Endothelial cell of umbilical vein (primary cell): ENCODE data around the gene MACROD2. TPM values are rescaled to one million over a fixed set of nuclear protein-coding genes. Genes with fewer than 3 reads are reported as not detected.

Experiments used
- BruUV-seq: library from RNA; stranded (reverse); fragments of 400-500 nt; replicated peaks from 2 replicates; lab custom pipeline; 2021; lab: Mats Ljungman, UMichigan
- CTCF ChIA-PET: fragments of 300-600, 350-600 bp; sonication (Branson Sonifier 250); formaldehyde crosslinking; loops from one replicate; lab custom pipeline; 2021; ENCODE audit warnings: antibody characterized with exemption, inconsistent platforms; lab: Charles Lee
- POLR2A ChIA-PET: fragments of 300-600, 350-600 bp; sonication (Branson Sonifier 250); formaldehyde crosslinking; loops from one replicate; lab custom pipeline; 2021; ENCODE audit warnings: antibody characterized with exemption, inconsistent platforms; lab: Charles Lee
- DNase-seq: peaks from one replicate; pipeline ENCODE4 v3.0.0-alpha.2; 2011; ENCODE audit warnings: low read depth, low spot score
- FAIRE-seq: peaks from 2 replicates; lab custom pipeline; 2011; peaks lifted over from hg19 to GRCh38; lab: Jason Lieb, UNC
- H2AFZ ChIP-seq: 2 replicates; pipeline ENCODE4 v1.6.0; 2012; ENCODE audit warnings: low read depth, low read length, control low read depth, inconsistent platforms
- H3K27ac ChIP-seq: 2 replicates; pipeline ENCODE4 v1.5.1; 2011; ENCODE audit warnings: low read depth, mild to moderate bottlenecking, control low read depth, low read length, moderate library complexity; ENCODE audit not compliant: insufficient read depth
- H3K27me3 ChIP-seq, 2 experiments: 2 replicates each; pipeline versions ENCODE4 v1.6.0 to v1.6.1; 2011; ENCODE audit warnings: low read length in 2 of 2, mixed read lengths in 1 of 2; ENCODE audit not compliant: control insufficient read depth in 2 of 2, insufficient read depth in 2 of 2
- H3K36me3 ChIP-seq, 2 experiments: 2 replicates in 1 of 2; 3 replicates in 1 of 2; pipeline ENCODE4 v1.5.1; 2011; ENCODE audit warnings: low read length in 2 of 2, mild to moderate bottlenecking in 1 of 2, moderate library complexity in 1 of 2; ENCODE audit not compliant: control insufficient read depth in 2 of 2, insufficient read depth in 2 of 2; ENCODE audit errors: extremely low read depth in 1 of 2
- H3K4me1 ChIP-seq: 3 replicates; pipeline ENCODE4 v1.5.1; 2011; ENCODE audit warnings: mild to moderate bottlenecking, low read length; ENCODE audit not compliant: control insufficient read depth, insufficient read depth; ENCODE audit errors: extremely low read depth
- H3K4me2 ChIP-seq: 2 replicates; pipeline ENCODE4 v1.6.1; 2011; ENCODE audit warnings: low read length, control low read depth, mixed read lengths; ENCODE audit not compliant: insufficient read depth
- H3K4me3 ChIP-seq, 3 experiments: fragments of 200-600 bp in 1 of 3; sonication (generic), shearing (Covaris generic) in 1 of 3; replicated peaks in 1 of 3; 2 replicates each; pipeline ENCODE4 v1.5.1; 2011 to 2016; ENCODE audit warnings: control low read depth in 3 of 3, low read length in 3 of 3, mild to moderate bottlenecking in 2 of 3, inconsistent platforms in 1 of 3, low read depth in 1 of 3, moderate library complexity in 1 of 3; ENCODE audit not compliant: insufficient read depth in 1 of 3
- H3K79me2 ChIP-seq: 2 replicates; pipeline ENCODE4 v1.6.0; 2012; ENCODE audit warnings: low read length, inconsistent platforms; ENCODE audit not compliant: control insufficient read depth, insufficient read depth
- H3K9ac ChIP-seq: replicated peaks from 2 replicates; pipeline ENCODE3; 2011; ENCODE audit warnings: low read length, control low read depth; ENCODE audit not compliant: insufficient read depth; ENCODE audit errors: extremely low read depth
- H3K9me1 ChIP-seq: replicated peaks from 3 replicates; pipeline ENCODE4 v1.6.0; 2011; ENCODE audit warnings: mild to moderate bottlenecking, low read length; ENCODE audit not compliant: control insufficient read depth, insufficient read depth; ENCODE audit errors: extremely low read depth
- H3K9me3 ChIP-seq: replicated peaks from 2 replicates; pipeline ENCODE4 v1.5.1; 2012; ENCODE audit warnings: low read length, inconsistent platforms; ENCODE audit not compliant: control insufficient read depth, insufficient read depth
- H4K20me1 ChIP-seq: replicated peaks from 2 replicates; pipeline ENCODE3; 2011; ENCODE audit warnings: mild to moderate bottlenecking, low read length; ENCODE audit not compliant: control insufficient read depth, insufficient read depth; ENCODE audit errors: extremely low read depth
- CTCF ChIP-seq, 2 donors: IDR thresholded peaks; 1 replicate in 1 of 2; 2 replicates in 1 of 2; pipeline ENCODE4 v1.5.1; 2011; ENCODE audit warnings: low read length in 2 of 2, mild to moderate bottlenecking in 2 of 2, moderate library complexity in 2 of 2, control low read depth in 1 of 2, inconsistent platforms in 1 of 2, low read depth in 1 of 2; ENCODE audit not compliant: insufficient read depth in 1 of 2; ENCODE audit errors: extremely low read depth in 1 of 2
- EZH2 ChIP-seq: IDR thresholded peaks from 2 replicates; pipeline ENCODE4 v1.6.1; 2012; ENCODE audit warnings: borderline replicate concordance, low read depth, mild to moderate bottlenecking, moderate library complexity, low read length, inconsistent platforms; ENCODE audit not compliant: severe bottlenecking
- FOS ChIP-seq: IDR thresholded peaks from 2 replicates; pipeline ENCODE4 v1.6.1; 2011; ENCODE audit warnings: mild to moderate bottlenecking, low read length, moderate library complexity, borderline replicate concordance; ENCODE audit not compliant: insufficient read depth
- GATA2 ChIP-seq: IDR thresholded peaks from 2 replicates; pipeline ENCODE4 v1.7.0; 2011; ENCODE audit warnings: low read depth, mild to moderate bottlenecking, moderate library complexity, mixed read lengths, low read length; ENCODE audit not compliant: insufficient read length, insufficient read depth
- JUN ChIP-seq: IDR thresholded peaks from 2 replicates; pipeline ENCODE4 v1.6.1; 2011; ENCODE audit warnings: borderline replicate concordance, low read depth; ENCODE audit not compliant: insufficient read length, insufficient read depth
- MYC ChIP-seq: IDR thresholded peaks from one replicate; pipeline ENCODE4 v1.6.1; 2011; ENCODE audit warnings: mild to moderate bottlenecking, low read depth, low read length
- POLR2A ChIP-seq: IDR thresholded peaks from 2 replicates; pipeline ENCODE4 v1.6.1; 2012; ENCODE audit warnings: low read depth, mild to moderate bottlenecking, control low read depth, low read length
- POLR2AphosphoS5 ChIP-seq: IDR thresholded peaks from 2 replicates; pipeline ENCODE4 v1.6.1; 2012; ENCODE audit warnings: low read depth, mild to moderate bottlenecking, control low read depth, low read length, moderate library complexity; ENCODE audit not compliant: insufficient read depth
- dilution Hi-C: fragments of 300-500 bp; cut with MboI; formaldehyde crosslinking; loops from one replicate; pipeline ENCODE4 v1.15.0; 2019; ENCODE audit warnings: low sequenced_read_pairs; ENCODE audit not compliant: extremely low pct_ligation_motif_present
- intact Hi-C: fragments of 100-400 bp; cut with micrococcal nuclease; formaldehyde crosslinking; loops from one replicate; pipeline ENCODE4 v1.10.0; 2022
- polyA plus RNA-seq, 4 experiments: library from polyadenylated mRNA; depleted of rRNA in 3 of 4; stranded (reverse) in 3 of 4; unstranded in 1 of 4; fragments of >200 nt; gene quantifications; 2 replicates each; pipeline versions ENCODE4 v1.2.1 to v1.2.3, GENCODE V29; 2011 to 2012; ENCODE audit warnings: missing spikeins in 1 of 4
- total RNA-seq: library from RNA; stranded (reverse); gene quantifications from 2 replicates; pipeline ENCODE4 v1.2.3, GENCODE V29; 2021
- TF ChIP-seq, protein P1 (sequence below): IDR thresholded peaks from 2 replicates; pipeline ENCODE4 v1.6.1; 2011; ENCODE audit not compliant: insufficient read depth, insufficient read length

The MACROD2 gene
- total and polyA plus RNA-seq, 2 donors (not counting 3 experiments of a cell fraction or from before 2014, with no cell fraction given) = 0.11 to 0.73 TPM

GRCh38 chr20:15068486-15068885, 1073.2 kb downstream of the MACROD2 start:
- H3K4me2 ChIP-seq = no peak overlapping the region
- no peaks in the 10 kb centered on the region for H3K36me3 ChIP-seq
- TF ChIP-seq EZH2 (no peak), MYC (no peak), FOS (no peak), GATA2 (no peak), POLR2A (no peak), POLR2AphosphoS5 (no peak), JUN (no peak), CTCF (IDR thresholded peaks at IDR 0.05; ENCODE audit: extremely low read depth in 1 of 2, insufficient read depth in 1 of 2, low read depth in 1 of 2, low read length in 2 of 2) (no peak)
- TF ChIP-seq, protein P1, sequence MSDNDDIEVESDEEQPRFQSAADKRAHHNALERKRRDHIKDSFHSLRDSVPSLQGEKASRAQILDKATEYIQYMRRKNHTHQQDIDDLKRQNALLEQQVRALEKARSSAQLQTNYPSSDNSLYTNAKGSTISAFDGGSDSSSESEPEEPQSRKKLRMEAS = no peak
- FAIRE-seq (no peak), DNase-seq (no peak)
- no peak overlapping the region for H3K27ac ChIP-seq
- H3K9me3 ChIP-seq = no peaks in the 10 kb centered on the region
- no peaks in the 10 kb centered on the region for H3K79me2 ChIP-seq
- BruUV-seq = no TSS peak
- H3K27me3 ChIP-seq = no peaks in the 10 kb centered on the region
- dilution Hi-C loops = no loop called here
- POLR2A ChIA-PET = no interaction called here
- H2AFZ ChIP-seq = no peak overlapping the region
- H3K9me1 ChIP-seq = no peaks in the 10 kb centered on the region
- H3K9ac ChIP-seq = no peak overlapping the region
- no peaks in the 10 kb centered on the region for H4K20me1 ChIP-seq
- no peaks in the 10 kb centered on the region for H3K4me1 ChIP-seq
- intact Hi-C loops = no loop called here
- no peak overlapping the region for H3K4me3 ChIP-seq
- CTCF ChIA-PET = no interaction called here
